H1 (cell line): ENCODE results near the gene GRID2. TPM values are rescaled to one million over a fixed set of nuclear protein-coding genes. Genes with fewer than 3 reads are reported as not detected.

ENCODE experiments used
- ATF3 ChIP-seq: IDR thresholded peaks from 2 replicates; pipeline ENCODE4 v1.6.1; 2011; ENCODE audit warnings: low read depth, mild to moderate bottlenecking, low read length; ENCODE audit not compliant: insufficient read depth
- NRF1 ChIP-seq: IDR thresholded peaks from 2 replicates; pipeline ENCODE4 v1.6.1; 2011; ENCODE audit warnings: mild to moderate bottlenecking, low read depth, low read length, improper control_type of control experiment
- polyA plus RNA-seq, 7 experiments: library from polyadenylated mRNA; depleted of rRNA in 3 of 7; stranded (reverse) in 5 of 7; unstranded in 2 of 7; fragments of >200 nt in 5 of 7; fragments of 200-250 nt in 2 of 7; gene quantifications; 1 replicate in 5 of 7; 2 replicates in 1 of 7; 4 replicates in 1 of 7; pipeline versions ENCODE4 v1.2.1 to v1.2.3, GENCODE V29; 2011 to 2013; ENCODE audit warnings: missing spikeins in 2 of 7, mixed read lengths in 2 of 7
- total RNA-seq: library from RNA; stranded (reverse); fragmentation: NEBNext Ultra II Directional; extraction: Animal tissue kit (Norgen Biotek cat#: 25700); gene quantifications from 2 replicates; pipeline ENCODE4 v1.2.1, GENCODE V29; 2021

Gene GRID2
- total and polyA plus RNA-seq, 2 of the 8 experiments (the other 6 are each of a cell fraction or from before 2014, with no cell fraction given), result 31.1 to 81.9 TPM

GRCh38 chr4:93370256-93370655 is 1066.5 kb downstream of the GRID2 start (continued):
- TF ChIP-seq ATF3 (no peak), NRF1 (no peak)
